Fibroblast of lung (primary cell): Measurements from ENCODE around the gene STAT4.

Source experiments
- CTCF ChIP-seq, 2 donors: IDR thresholded peaks in 1 of 2; conservative IDR thresholded peaks in 1 of 2; 1 replicate in 1 of 2; 2 replicates in 1 of 2; pipeline ENCODE4 v1.5.1; 2011 to 2012; ENCODE audit warnings: low read length in 2 of 2, control low read depth in 1 of 2, inconsistent platforms in 1 of 2, low read depth in 1 of 2, mild to moderate bottlenecking in 1 of 2
- EZH2 ChIP-seq: IDR thresholded peaks from 2 replicates; pipeline ENCODE4 v1.5.1; 2012; ENCODE audit warnings: low read length, control low read depth, mild to moderate bottlenecking; ENCODE audit errors: missing control alignments

- TF ChIP-seq CTCF (conservative IDR thresholded peaks at IDR 0.05 in 1 of 2, IDR thresholded peaks at IDR 0.05 in 1 of 2; ENCODE audit: low read depth in 1 of 2, low read length in 2 of 2) (no peak), EZH2 (no peak)
These were observed 36.3 kb downstream of the STAT4 start for GRCh38 chr2:191114403-191114886.
